CD4-positive, alpha-beta T cell (primary cell): Measurements from ENCODE around the gene COBL. TPM values are rescaled to one million over a fixed set of nuclear protein-coding genes. Genes with fewer than 3 reads are reported as not detected.

Experiments used
- ATAC-seq: fragments of 200-7000 bp; cut with Tn5 transposase; one replicate; pipeline ENCODE4 v1.10.0; 2022; ENCODE audit warnings: mild to moderate bottlenecking; ENCODE audit not compliant: poor library complexity
- CTCF ChIA-PET: fragments of 350-600 bp; sonication (Branson Sonifier 250); formaldehyde crosslinking; loops from one replicate; lab custom pipeline; 2021; ENCODE audit warnings: antibody characterized with exemption, inconsistent platforms; lab: Charles Lee
- POLR2A ChIA-PET: fragments of 350-600 bp; sonication (Branson Sonifier 250); formaldehyde crosslinking; loops from one replicate; lab custom pipeline; 2021; ENCODE audit warnings: antibody characterized with exemption, inconsistent platforms; lab: Charles Lee
- DNase-seq, 14 experiments: peaks; one replicate each; pipeline ENCODE4 v3.0.0-alpha.2; 2013 to 2020; ENCODE audit warnings: mixed read lengths in 2 of 14
- H3K27ac ChIP-seq, 2 donors: one replicate each; pipeline versions ENCODE4 v1.5.1 to v1.7.0; 2013; ENCODE audit warnings: low read length in 2 of 2, low read depth in 1 of 2, mild to moderate bottlenecking in 1 of 2
- H3K27me3 ChIP-seq, 2 experiments: 1 replicate in 1 of 2; 2 replicates in 1 of 2; pipeline versions ENCODE4 v1.6.1 to v1.7.0; 2013; ENCODE audit warnings: low read length in 2 of 2, control low read depth in 1 of 2, mild to moderate bottlenecking in 1 of 2, moderate library complexity in 1 of 2; ENCODE audit not compliant: insufficient read depth in 2 of 2, control insufficient read depth in 1 of 2
- H3K36me3 ChIP-seq: one replicate; pipeline ENCODE4 v1.6.1; 2013; ENCODE audit warnings: low read length, control low read depth; ENCODE audit not compliant: insufficient read depth
- H3K4me1 ChIP-seq: one replicate; pipeline ENCODE4 v1.6.1; 2013; ENCODE audit warnings: low read length, control low read depth; ENCODE audit not compliant: insufficient read depth
- H3K4me3 ChIP-seq: one replicate; pipeline ENCODE4 v1.5.1; 2013; ENCODE audit warnings: mild to moderate bottlenecking, low read length, moderate library complexity
- H3K9me3 ChIP-seq, 2 experiments: 1 replicate in 1 of 2; 2 replicates in 1 of 2; pipeline versions ENCODE4 v1.6.1 to v1.7.0; 2013; ENCODE audit warnings: low read length in 2 of 2, mild to moderate bottlenecking in 2 of 2, control low read depth in 1 of 2, moderate library complexity in 1 of 2; ENCODE audit not compliant: control insufficient read depth in 1 of 2, insufficient read depth in 1 of 2
- H3K27ac Mint-ChIP-seq: one replicate; pipeline ENCODE4 v1.8.0; 2020; ENCODE audit warnings: mixed read lengths
- H3K27me3 Mint-ChIP-seq: one replicate; pipeline ENCODE4 v1.8.0; 2021; ENCODE audit warnings: mixed read lengths
- H3K36me3 Mint-ChIP-seq: one replicate; pipeline ENCODE4 v1.8.0; 2021; ENCODE audit warnings: low read depth, mixed read lengths
- H3K4me1 Mint-ChIP-seq: one replicate; pipeline ENCODE4 v1.8.0; 2021; ENCODE audit warnings: low read depth, mixed read lengths
- H3K4me3 Mint-ChIP-seq: one replicate; pipeline ENCODE4 v1.8.0; 2020; ENCODE audit warnings: mild to moderate bottlenecking, mixed read lengths
- H3K9me3 Mint-ChIP-seq: one replicate; pipeline ENCODE4 v1.8.0; 2020; ENCODE audit warnings: mixed read lengths
- intact Hi-C, 2 experiments: fragments of 100-400 bp; cut with DNase I in 1 of 2; cut with micrococcal nuclease in 1 of 2; formaldehyde crosslinking; loops; one replicate each; pipeline versions ENCODE4 v1.15.1 to v1.9.0; 2023 to 2025; cut with DNase I, micrococcal nuclease
- total RNA-seq, 174 experiments: library from RNA in 2 of 174; stranded (reverse) in 2 of 174; gene quantifications; one replicate each; pipeline ENCODE4 v1.2.3 and lab custom pipeline; 2021 to 2026
- TF ChIP-seq, protein P1 (sequence below): fragments of 200-600 bp; IDR thresholded peaks from one replicate; pipeline ENCODE4 v1.8.0; 2022; ENCODE audit warnings: antibody characterized with exemption, mild to moderate bottlenecking

COBL gene
- total RNA-seq, 2 experiments from 2014 or later = not detected

DNA sequence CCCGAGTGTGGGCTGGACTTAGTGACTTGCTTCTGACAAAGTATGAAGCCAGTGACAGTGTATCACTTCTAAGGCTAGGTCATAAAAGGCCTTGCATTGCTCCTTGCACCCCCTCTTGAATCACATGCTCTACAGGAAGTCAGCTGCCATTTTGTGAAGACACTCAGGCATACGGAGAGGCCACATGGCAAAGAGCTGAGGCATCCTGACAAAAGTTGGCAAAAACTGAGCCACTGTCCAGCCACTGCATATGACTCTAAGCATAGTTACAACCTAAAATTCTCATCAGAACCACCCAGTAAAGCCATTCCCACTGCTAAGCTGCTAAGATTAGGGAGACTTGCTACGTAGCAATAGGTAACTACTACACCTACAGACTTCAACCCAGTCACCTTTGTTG lies 18.6 kb downstream of the COBL start:
- no peak for DNase-seq
- Mint-ChIP-seq H3K27me3 (no peaks in the 10 kb centered on the region), H3K9me3 (no peaks in the 10 kb centered on the region), H3K36me3 (no peaks in the 10 kb centered on the region), H3K4me3 (no peak overlapping the region), H3K4me1 (no peaks in the 10 kb centered on the region), H3K27ac (no peak overlapping the region)
- peaks cover 0 to 3% of the 10 kb centered on the region in 2 experiments for H3K9me3 ChIP-seq
- no peaks in the 10 kb centered on the region for H3K36me3 ChIP-seq
- no peaks in the 10 kb centered on the region for H3K4me1 ChIP-seq
- no peak overlapping the region for H3K27ac ChIP-seq
- ChIA-PET POLR2A (no interaction called here), CTCF (no interaction called here)
- intact Hi-C loops = no loop called here
- H3K4me3 ChIP-seq = no peak overlapping the region
- H3K27me3 ChIP-seq = no peaks in the 10 kb centered on the region
- ATAC-seq = no peak
- TF ChIP-seq, protein P1, sequence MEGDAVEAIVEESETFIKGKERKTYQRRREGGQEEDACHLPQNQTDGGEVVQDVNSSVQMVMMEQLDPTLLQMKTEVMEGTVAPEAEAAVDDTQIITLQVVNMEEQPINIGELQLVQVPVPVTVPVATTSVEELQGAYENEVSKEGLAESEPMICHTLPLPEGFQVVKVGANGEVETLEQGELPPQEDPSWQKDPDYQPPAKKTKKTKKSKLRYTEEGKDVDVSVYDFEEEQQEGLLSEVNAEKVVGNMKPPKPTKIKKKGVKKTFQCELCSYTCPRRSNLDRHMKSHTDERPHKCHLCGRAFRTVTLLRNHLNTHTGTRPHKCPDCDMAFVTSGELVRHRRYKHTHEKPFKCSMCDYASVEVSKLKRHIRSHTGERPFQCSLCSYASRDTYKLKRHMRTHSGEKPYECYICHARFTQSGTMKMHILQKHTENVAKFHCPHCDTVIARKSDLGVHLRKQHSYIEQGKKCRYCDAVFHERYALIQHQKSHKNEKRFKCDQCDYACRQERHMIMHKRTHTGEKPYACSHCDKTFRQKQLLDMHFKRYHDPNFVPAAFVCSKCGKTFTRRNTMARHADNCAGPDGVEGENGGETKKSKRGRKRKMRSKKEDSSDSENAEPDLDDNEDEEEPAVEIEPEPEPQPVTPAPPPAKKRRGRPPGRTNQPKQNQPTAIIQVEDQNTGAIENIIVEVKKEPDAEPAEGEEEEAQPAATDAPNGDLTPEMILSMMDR = no peak

DNA sequence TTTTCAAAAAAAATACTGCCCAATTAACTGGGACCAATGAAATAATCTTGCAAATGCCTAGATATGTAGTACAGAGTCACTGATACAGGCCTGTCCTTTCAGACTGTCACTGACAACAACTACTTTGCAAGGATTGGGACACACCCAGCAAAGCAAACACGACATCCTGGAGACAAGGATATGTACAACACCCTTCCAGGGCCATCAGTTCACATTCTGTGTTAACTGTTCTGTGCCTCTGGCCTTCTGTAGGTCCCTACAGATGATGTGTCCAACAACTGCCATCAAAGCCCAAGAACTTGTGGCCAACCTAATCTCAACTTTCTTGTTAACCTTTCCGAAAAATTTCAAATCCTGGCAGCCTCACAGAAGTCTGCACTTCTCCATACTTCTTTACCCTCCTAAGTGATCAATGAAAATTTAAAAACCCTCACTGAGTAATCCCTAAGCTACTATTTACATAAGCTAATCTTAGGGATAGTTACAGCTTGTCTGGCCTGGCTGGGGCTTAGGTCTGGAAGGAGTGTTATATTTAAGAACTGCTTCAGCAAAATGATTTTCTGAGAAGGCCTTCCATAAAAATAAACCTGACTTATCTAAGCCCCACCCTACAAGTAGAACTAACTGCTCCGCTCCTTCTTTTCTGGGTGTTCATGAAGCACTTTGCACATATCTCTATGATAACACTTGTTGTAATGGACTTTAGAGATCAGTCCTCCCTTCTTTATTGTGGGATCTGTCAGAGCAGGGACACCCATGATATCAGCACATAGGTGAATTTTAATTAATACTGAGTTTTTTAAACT lies 21.0 kb downstream of the COBL start:
- Histone ChIP-seq H3K27me3 (no peaks in the 10 kb centered on the region), H3K27ac (no peak overlapping the region), H3K4me3 (no peak overlapping the region), H3K4me1 (no peaks in the 10 kb centered on the region), H3K9me3 (no peaks in the 10 kb centered on the region), H3K36me3 (no peaks in the 10 kb centered on the region)
- Mint-ChIP-seq H3K4me3 (no peak overlapping the region), H3K27ac (no peak overlapping the region), H3K4me1 (no peaks in the 10 kb centered on the region), H3K9me3 (no peaks in the 10 kb centered on the region), H3K36me3 (no peaks in the 10 kb centered on the region), H3K27me3 (no peaks in the 10 kb centered on the region)
- intact Hi-C loops = no loop called here
- TF ChIP-seq, protein P1 = no peak
- DNase-seq (no peak), ATAC-seq (no peak)
- CTCF ChIA-PET = no interaction called here
- POLR2A ChIA-PET = no interaction called here

DNA sequence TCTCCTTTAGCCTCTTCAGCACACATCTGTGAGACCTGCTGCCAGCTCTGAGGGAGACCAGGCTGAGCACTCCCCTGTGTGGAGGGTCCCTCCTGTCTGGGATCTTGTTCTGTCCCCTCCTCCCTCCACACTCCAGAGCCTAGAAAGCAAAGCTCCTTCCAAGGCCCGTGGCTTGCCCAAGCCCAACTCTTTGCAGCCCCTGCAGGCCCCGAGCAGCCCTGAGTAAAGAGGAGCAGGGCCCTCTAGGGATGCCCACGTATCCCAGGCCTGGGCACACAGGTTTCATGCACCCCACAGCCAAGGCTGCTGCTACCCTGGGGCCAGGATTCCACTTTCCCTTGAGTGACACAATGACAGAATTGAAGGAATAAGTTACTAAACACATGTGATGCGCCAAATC lies 24.0 kb downstream of the COBL start:
- TF ChIP-seq, protein P1 = no peak
- Histone ChIP-seq H3K9me3 (no peaks in the 10 kb centered on the region), H3K36me3 (no peaks in the 10 kb centered on the region), H3K4me1 (no peaks in the 10 kb centered on the region), H3K27me3 (no peaks in the 10 kb centered on the region), H3K4me3 (no peak overlapping the region), H3K27ac (no peak overlapping the region)
- intact Hi-C loops = no loop called here
- DNase-seq (no peak), ATAC-seq (no peak)
- H3K27me3 Mint-ChIP-seq = no peaks in the 10 kb centered on the region
- H3K4me3 Mint-ChIP-seq = no peak overlapping the region
- CTCF ChIA-PET = no interaction called here
- H3K27ac Mint-ChIP-seq = no peak overlapping the region
- H3K9me3 Mint-ChIP-seq = no peaks in the 10 kb centered on the region
- POLR2A ChIA-PET = no interaction called here
- H3K36me3 Mint-ChIP-seq = no peaks in the 10 kb centered on the region
- no peaks in the 10 kb centered on the region for H3K4me1 Mint-ChIP-seq
